Activated CD4-positive, CD25-positive, alpha-beta regulatory T cell treated with anti-CD3 and anti-CD28 coated beads, Interleukin-2, amount 50 U/mL, for 16 hours (primary cell): ENCODE measurements around the gene APBA2.

Source experiments
- DNase-seq: peaks from one replicate; pipeline ENCODE4 v3.0.0-alpha.2; 2020; ENCODE audit warnings: low read depth, low spot score

APBA2 gene

GRCh38 chr15:28896951-28897350 lies 11.2 kb downstream of the APBA2 start:
- no peak for DNase-seq

GRCh38 chr15:28897861-28898585 lies 12.2 kb downstream of the APBA2 start:
- DNase-seq: no peak

- DNase-seq: no peak
Measured at GRCh38 chr15:28899061-28899738, 13.4 kb downstream of the APBA2 start.

GRCh38 chr15:28900041-28900891 lies 14.5 kb downstream of the APBA2 start:
- DNase-seq: no peak

- no peak for DNase-seq
Measured at GRCh38 chr15:28900892-28901586, 15.3 kb downstream of the APBA2 start.

GRCh38 chr15:28901587-28901980 lies 15.8 kb downstream of the APBA2 start:
- no peak for DNase-seq

- DNase-seq: no peak
Measured at GRCh38 chr15:28901987-28902745, 16.4 kb downstream of the APBA2 start.

GRCh38 chr15:28902856-28903255 lies 17.1 kb downstream of the APBA2 start:
- DNase-seq: no peak

- no peak for DNase-seq
Measured at GRCh38 chr15:28903555-28903954, 17.8 kb downstream of the APBA2 start.

- no peak for DNase-seq
Measured at GRCh38 chr15:28904003-28904402, 18.2 kb downstream of the APBA2 start.

- DNase-seq: no peak
Measured at GRCh38 chr15:28904541-28905315, 19.0 kb downstream of the APBA2 start.

- no peak for DNase-seq
Measured at GRCh38 chr15:28907338-28907960, 21.7 kb downstream of the APBA2 start.

- DNase-seq: no peak
Measured at GRCh38 chr15:28909958-28910500, 24.3 kb downstream of the APBA2 start.

- no peak for DNase-seq
Measured at GRCh38 chr15:28911310-28911931, 25.6 kb downstream of the APBA2 start.

GRCh38 chr15:28912422-28912821 lies 26.6 kb downstream of the APBA2 start:
- DNase-seq: no peak

GRCh38 chr15:28913171-28913765 lies 27.5 kb downstream of the APBA2 start:
- no peak for DNase-seq

- DNase-seq: no peak
Measured at GRCh38 chr15:28914046-28914445, 28.3 kb downstream of the APBA2 start.

GRCh38 chr15:28914483-28915023 lies 28.8 kb downstream of the APBA2 start:
- no peak for DNase-seq
